ENCODE measurements around the gene CDCA7. TPM values are rescaled to one million over a fixed set of nuclear protein-coding genes. Genes with fewer than 3 reads are reported as not detected.
A peak's percentile ranks its signal among the peaks of the same experiment; 100 is the strongest.

CDCA7 gene
- total and polyA plus RNA-seq, 4 donors = 6.3 to 14.0 (median 9.1) TPM

DNA sequence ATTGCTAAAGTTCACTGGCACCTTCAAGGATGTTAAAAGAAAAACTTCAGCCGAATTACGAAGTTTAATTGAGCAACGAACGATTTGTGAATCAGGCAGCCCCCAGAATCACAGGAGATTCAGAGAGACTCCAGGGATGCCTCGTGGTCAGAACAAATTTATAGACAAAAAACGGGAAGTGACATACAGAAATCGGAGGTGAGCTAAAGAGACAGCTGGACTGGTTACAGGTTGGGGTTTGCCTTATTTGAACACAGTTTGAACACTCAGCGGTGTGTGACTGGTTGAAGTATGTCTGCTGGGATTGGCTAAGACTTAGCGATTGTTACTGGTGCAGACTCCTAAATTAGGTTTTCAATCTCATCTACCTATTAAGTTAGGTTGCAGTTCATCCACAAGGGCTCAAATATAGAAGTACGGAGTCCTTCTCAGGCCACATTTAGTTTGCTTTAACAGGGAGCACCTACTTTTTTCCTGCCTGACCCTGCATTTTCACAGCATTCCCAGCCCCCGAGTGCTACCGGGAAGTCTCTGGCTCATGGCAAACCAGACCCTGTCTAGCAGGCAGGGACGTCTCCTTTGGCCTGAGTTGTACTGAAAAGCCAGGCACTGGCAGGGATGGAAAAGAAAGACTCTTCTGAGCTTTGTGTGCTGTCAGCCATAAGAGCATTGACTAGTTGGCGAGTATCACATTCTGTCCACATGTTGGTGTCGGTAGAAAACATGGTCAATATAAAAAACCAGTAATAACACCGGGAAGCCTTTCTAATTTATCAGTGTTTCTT, 41.1 kb downstream of the CDCA7 start:
- H3K36me3 ChIP-seq (ENCODE audit: control insufficient read depth, insufficient read depth, low read length) = no peaks in the 10 kb centered on the region
- no peak overlapping the region for H3K27ac ChIP-seq (ENCODE audit: low read depth, low read length)
- peaks cover 15% of the 10 kb centered on the region for H3K27me3 ChIP-seq (ENCODE audit: control insufficient read depth, insufficient read depth, low read length)
- H3K4me1 ChIP-seq (ENCODE audit: control insufficient read depth, insufficient read depth, low read length) = no peaks in the 10 kb centered on the region
- H3K4me3 ChIP-seq (ENCODE audit: low read depth, low read length) = no peak overlapping the region
- whole genome bisulfite sequencing (ENCODE audit: insufficient coverage) = 87% methylated on average over 11 of the region's 16 CpGs
- H3K9me3 ChIP-seq (ENCODE audit: control insufficient read depth, insufficient read depth, low read length) = no peaks in the 10 kb centered on the region
- DNase-seq (ENCODE audit: low read depth in 4 of 6, low spot score in 6 of 6) = no peak

DNA sequence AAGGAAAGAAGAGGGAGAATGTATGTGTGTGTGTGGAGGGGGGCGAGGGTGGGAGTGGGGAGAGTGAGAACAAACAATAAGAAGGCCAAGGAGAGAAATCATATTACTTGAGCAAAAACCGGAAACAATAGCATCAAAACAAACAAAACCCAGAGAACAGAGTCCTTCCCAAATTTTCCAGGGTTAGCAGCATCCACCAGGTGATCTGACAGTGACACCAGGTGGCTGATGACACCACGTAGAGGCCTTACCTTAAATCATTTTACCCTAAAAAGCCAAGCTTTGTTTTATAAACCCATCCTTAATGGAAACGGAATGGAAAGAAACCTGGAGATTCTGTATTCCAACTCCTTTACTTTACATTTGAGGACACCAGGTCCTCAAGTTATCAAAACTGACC, 42.9 kb downstream of the CDCA7 start:
- no peak overlapping the region for H3K4me3 ChIP-seq (ENCODE audit: low read depth, low read length)
- H3K27me3 ChIP-seq (ENCODE audit: control insufficient read depth, insufficient read depth, low read length) = peaks cover 25% of the 10 kb centered on the region
- H3K4me1 ChIP-seq (ENCODE audit: control insufficient read depth, insufficient read depth, low read length) = peaks cover 3% of the 10 kb centered on the region
- DNase-seq (ENCODE audit: low read depth in 4 of 6, low spot score in 6 of 6) = no peak
- H3K9me3 ChIP-seq (ENCODE audit: control insufficient read depth, insufficient read depth, low read length) = no peaks in the 10 kb centered on the region
- 69% methylated on average over 3 of the region's 4 CpGs for WGBS (ENCODE audit: insufficient coverage)
- H3K36me3 ChIP-seq (ENCODE audit: control insufficient read depth, insufficient read depth, low read length) = no peaks in the 10 kb centered on the region
- H3K27ac ChIP-seq (ENCODE audit: low read depth, low read length) = no peak overlapping the region

GRCh38 chr2:173399229-173399628, 44.6 kb downstream of the CDCA7 start:
- peaks cover 3% of the 10 kb centered on the region for H3K4me1 ChIP-seq (ENCODE audit: control insufficient read depth, insufficient read depth, low read length)
- 97% methylated on average over 3 of the region's 4 CpGs for WGBS (ENCODE audit: insufficient coverage)
- no peak overlapping the region for H3K4me3 ChIP-seq (ENCODE audit: low read depth, low read length)
- no peaks in the 10 kb centered on the region for H3K9me3 ChIP-seq (ENCODE audit: control insufficient read depth, insufficient read depth, low read length)
- no peak for DNase-seq (ENCODE audit: low read depth in 4 of 6, low spot score in 6 of 6)
- H3K27me3 ChIP-seq (ENCODE audit: control insufficient read depth, insufficient read depth, low read length) = peaks cover 33% of the 10 kb centered on the region
- H3K27ac ChIP-seq (ENCODE audit: low read depth, low read length) = no peak overlapping the region
- no peaks in the 10 kb centered on the region for H3K36me3 ChIP-seq (ENCODE audit: control insufficient read depth, insufficient read depth, low read length)

GRCh38 chr2:173400760-173401159, 46.1 kb downstream of the CDCA7 start:
- Histone ChIP-seq H3K4me1 (ENCODE audit: control insufficient read depth, insufficient read depth, low read length) (peaks cover 3% of the 10 kb centered on the region), H3K4me3 (ENCODE audit: low read depth, low read length) (no peak overlapping the region), H3K27ac (ENCODE audit: low read depth, low read length) (no peak overlapping the region), H3K27me3 (ENCODE audit: control insufficient read depth, insufficient read depth, low read length) (peaks cover 37% of the 10 kb centered on the region), H3K9me3 (ENCODE audit: control insufficient read depth, insufficient read depth, low read length) (no peaks in the 10 kb centered on the region), H3K36me3 (ENCODE audit: control insufficient read depth, insufficient read depth, low read length) (no peaks in the 10 kb centered on the region)
- no peak for DNase-seq (ENCODE audit: low read depth in 4 of 6, low spot score in 6 of 6)
- 61% methylated on average over 2 of the region's 4 CpGs for WGBS (ENCODE audit: insufficient coverage)

GRCh38 chr2:173401716-173402326, 47.1 kb downstream of the CDCA7 start:
- 17% methylated on average over 5 of the region's 7 CpGs for WGBS (ENCODE audit: insufficient coverage)
- no peaks in the 10 kb centered on the region for H3K9me3 ChIP-seq (ENCODE audit: control insufficient read depth, insufficient read depth, low read length)
- H3K4me3 ChIP-seq (ENCODE audit: low read depth, low read length) = peak overlapping the region; percentile 24
- H3K27ac ChIP-seq (ENCODE audit: low read depth, low read length) = no peak overlapping the region
- H3K27me3 ChIP-seq (ENCODE audit: control insufficient read depth, insufficient read depth, low read length) = peaks cover 37% of the 10 kb centered on the region
- peaks cover 3% of the 10 kb centered on the region for H3K4me1 ChIP-seq (ENCODE audit: control insufficient read depth, insufficient read depth, low read length)
- DNase-seq (ENCODE audit: low read depth in 4 of 6, low spot score in 6 of 6) = peak in 1 of 6 donors; percentile 39
- H3K36me3 ChIP-seq (ENCODE audit: control insufficient read depth, insufficient read depth, low read length) = no peaks in the 10 kb centered on the region

- Histone ChIP-seq H3K4me1 (ENCODE audit: control insufficient read depth, insufficient read depth, low read length) (peaks cover 3% of the 10 kb centered on the region), H3K9me3 (ENCODE audit: control insufficient read depth, insufficient read depth, low read length) (no peaks in the 10 kb centered on the region), H3K27ac (ENCODE audit: low read depth, low read length) (no peak overlapping the region), H3K27me3 (ENCODE audit: control insufficient read depth, insufficient read depth, low read length) (peaks cover 37% of the 10 kb centered on the region), H3K36me3 (ENCODE audit: control insufficient read depth, insufficient read depth, low read length) (no peaks in the 10 kb centered on the region), H3K4me3 (ENCODE audit: low read depth, low read length) (peak overlapping the region; percentile 6)
- WGBS (ENCODE audit: insufficient coverage) = 2% methylated on average over 19 of the region's 21 CpGs
- DNase-seq (ENCODE audit: low read depth in 4 of 6, low spot score in 6 of 6) = peak; percentile 65 to 96 (median 76)
Observed at GRCh38 chr2:173402405-173402974, 47.8 kb downstream of the CDCA7 start.

- Histone ChIP-seq H3K4me1 (ENCODE audit: control insufficient read depth, insufficient read depth, low read length) (peaks cover 3% of the 10 kb centered on the region), H3K36me3 (ENCODE audit: control insufficient read depth, insufficient read depth, low read length) (no peaks in the 10 kb centered on the region), H3K27ac (ENCODE audit: low read depth, low read length) (no peak overlapping the region), H3K4me3 (ENCODE audit: low read depth, low read length) (no peak overlapping the region), H3K27me3 (ENCODE audit: control insufficient read depth, insufficient read depth, low read length) (peaks cover 29% of the 10 kb centered on the region), H3K9me3 (ENCODE audit: control insufficient read depth, insufficient read depth, low read length) (no peaks in the 10 kb centered on the region)
- WGBS (ENCODE audit: insufficient coverage) = 50% methylated on average over 3 of the region's 8 CpGs
- no peak for DNase-seq (ENCODE audit: low read depth in 4 of 6, low spot score in 6 of 6)
Observed at GRCh38 chr2:173404841-173405750, 50.4 kb downstream of the CDCA7 start.

- no peak for DNase-seq (ENCODE audit: low read depth in 4 of 6, low spot score in 6 of 6)
- Histone ChIP-seq H3K4me1 (ENCODE audit: control insufficient read depth, insufficient read depth, low read length) (peaks cover 2% of the 10 kb centered on the region), H3K27me3 (ENCODE audit: control insufficient read depth, insufficient read depth, low read length) (peaks cover 14% of the 10 kb centered on the region), H3K27ac (ENCODE audit: low read depth, low read length) (no peak overlapping the region), H3K4me3 (ENCODE audit: low read depth, low read length) (no peak overlapping the region), H3K9me3 (ENCODE audit: control insufficient read depth, insufficient read depth, low read length) (no peaks in the 10 kb centered on the region), H3K36me3 (ENCODE audit: control insufficient read depth, insufficient read depth, low read length) (no peaks in the 10 kb centered on the region)
- WGBS (ENCODE audit: insufficient coverage) = 93% methylated on average over 2 of the region's 5 CpGs
Observed at GRCh38 chr2:173407176-173407575, 52.5 kb downstream of the CDCA7 start.

- Histone ChIP-seq H3K27me3 (ENCODE audit: control insufficient read depth, insufficient read depth, low read length) (peaks cover 13% of the 10 kb centered on the region), H3K4me3 (ENCODE audit: low read depth, low read length) (no peak overlapping the region), H3K4me1 (ENCODE audit: control insufficient read depth, insufficient read depth, low read length) (no peaks in the 10 kb centered on the region), H3K36me3 (ENCODE audit: control insufficient read depth, insufficient read depth, low read length) (no peaks in the 10 kb centered on the region), H3K27ac (ENCODE audit: low read depth, low read length) (no peak overlapping the region), H3K9me3 (ENCODE audit: control insufficient read depth, insufficient read depth, low read length) (no peaks in the 10 kb centered on the region)
- DNase-seq (ENCODE audit: low read depth in 4 of 6, low spot score in 6 of 6) = no peak
- 100% methylated on average over 1 of the region's 4 CpGs for WGBS (ENCODE audit: insufficient coverage)
Observed at GRCh38 chr2:173407646-173408045, 53.0 kb downstream of the CDCA7 start.
